HepG2 (cell line): ENCODE data around the gene SPINK4. TPM values are rescaled to one million over a fixed set of nuclear protein-coding genes. Genes with fewer than 3 reads are reported as not detected.

Source experiments
- ATM ChIP-seq: fragments of 450-650 bp; IDR thresholded peaks from 2 replicates; pipeline ENCODE4 v1.7.1; 2017; ENCODE audit warnings: mild to moderate bottlenecking, borderline replicate concordance
- CBX1 ChIP-seq: IDR thresholded peaks from one replicate; pipeline ENCODE4 v1.6.1; 2016; ENCODE audit warnings: antibody characterized with exemption, low read depth
- CCDC6 ChIP-seq: sonication (generic); formaldehyde crosslinking; IDR thresholded peaks from 2 replicates; pipeline ENCODE4 v1.8.1; 2022; ENCODE audit warnings: mild to moderate bottlenecking, missing genetic modification reagents, moderate library complexity
- CSRNP2 ChIP-seq: sonication (generic); formaldehyde crosslinking; conservative IDR thresholded peaks from 2 replicates; pipeline ENCODE4 v1.8.0; 2022; ENCODE audit warnings: low read depth, missing genetic modification reagents
- KDM4B ChIP-seq: sonication (generic); formaldehyde crosslinking; IDR thresholded peaks from 2 replicates; pipeline ENCODE4 v1.4.0; 2020; ENCODE audit warnings: missing genetic modification reagents
- MTF1 ChIP-seq: sonication (generic); formaldehyde crosslinking; IDR thresholded peaks from 2 replicates; pipeline ENCODE4 v1.5.0; 2020; ENCODE audit warnings: missing genetic modification reagents
- MYC ChIP-seq: sonication (generic); formaldehyde crosslinking; IDR thresholded peaks from 2 replicates; pipeline ENCODE4 v1.9.0; 2021; ENCODE audit warnings: missing genetic modification reagents, borderline replicate concordance
- NFRKB ChIP-seq: fragments of 450-650 bp; IDR thresholded peaks from 2 replicates; pipeline ENCODE4 v1.6.1; 2017
- NPAS2 ChIP-seq: sonication (generic); formaldehyde crosslinking; IDR thresholded peaks from 2 replicates; pipeline ENCODE4 v1.8.0; 2022; ENCODE audit warnings: mild to moderate bottlenecking, missing genetic modification reagents, borderline replicate concordance
- TEAD2 ChIP-seq: sonication (generic); formaldehyde crosslinking; IDR thresholded peaks from 2 replicates; pipeline ENCODE4 v1.9.0; 2021; ENCODE audit warnings: missing genetic modification reagents
- TP53 ChIP-seq: sonication (generic); formaldehyde crosslinking; conservative IDR thresholded peaks from 2 replicates; pipeline ENCODE4 v1.4.0; 2020; ENCODE audit warnings: missing genetic modification reagents
- ZBTB44 ChIP-seq: sonication (generic); formaldehyde crosslinking; IDR thresholded peaks from 2 replicates; pipeline ENCODE4 v1.4.0; 2020; ENCODE audit warnings: missing genetic modification reagents
- ZNF18 ChIP-seq: sonication (generic); formaldehyde crosslinking; IDR thresholded peaks from 2 replicates; pipeline ENCODE4 v1.8.0; 2022; ENCODE audit warnings: mild to moderate bottlenecking, missing genetic modification reagents; ENCODE audit not compliant: insufficient replicate concordance
- ZNF205 ChIP-seq: IDR thresholded peaks from 2 replicates; pipeline ENCODE4 v1.6.1; 2018; ENCODE audit warnings: missing biosample characterization, missing genetic modification reagents
- ZNF354B ChIP-seq: sonication (generic); formaldehyde crosslinking; IDR thresholded peaks from 2 replicates; pipeline ENCODE4 v1.8.0; 2022; ENCODE audit warnings: mild to moderate bottlenecking, missing genetic modification reagents
- ZNF451 ChIP-seq: sonication (generic); formaldehyde crosslinking; IDR thresholded peaks from 2 replicates; pipeline ENCODE4 v1.5.0; 2020; ENCODE audit warnings: mild to moderate bottlenecking, missing genetic modification reagents
- ZNF543 ChIP-seq: sonication (generic); formaldehyde crosslinking; IDR thresholded peaks from 2 replicates; pipeline ENCODE4 v1.4.0; 2020; ENCODE audit warnings: mild to moderate bottlenecking, missing genetic modification reagents
- ZNF646 ChIP-seq: sonication (generic); formaldehyde crosslinking; IDR thresholded peaks from 2 replicates; pipeline ENCODE4 v1.9.0; 2021; ENCODE audit warnings: mild to moderate bottlenecking, missing genetic modification reagents
- ZNF7 ChIP-seq: IDR thresholded peaks from 2 replicates; pipeline ENCODE4 v1.6.1; 2016; ENCODE audit warnings: missing biosample characterization, missing genetic modification reagents
- ZNF720 ChIP-seq: sonication (generic); formaldehyde crosslinking; IDR thresholded peaks from 2 replicates; pipeline ENCODE4 v1.4.0; 2020; ENCODE audit warnings: missing genetic modification reagents
- ZNF75D ChIP-seq: sonication (generic); formaldehyde crosslinking; IDR thresholded peaks from 2 replicates; pipeline ENCODE4 v1.8.1; 2023; ENCODE audit warnings: missing genetic modification reagents, mild to moderate bottlenecking, borderline replicate concordance
- ZNF790 ChIP-seq: sonication (generic); formaldehyde crosslinking; IDR thresholded peaks from 2 replicates; pipeline ENCODE4 v1.8.0; 2022; ENCODE audit warnings: missing genetic modification reagents, mild to moderate bottlenecking, borderline replicate concordance
- polyA plus RNA-seq, 8 experiments: library from polyadenylated mRNA; depleted of rRNA in 3 of 8; stranded (reverse) in 7 of 8; unstranded in 1 of 8; fragments of >200 nt; fragmentation: Illumina TruSeq in 4 of 8; extraction: Trizol in 4 of 8; gene quantifications; 2 replicates each; pipeline versions ENCODE4 v1.2.1 to v1.2.3, GENCODE V29; 2011 to 2016; ENCODE audit warnings: low read depth in 4 of 8, missing spikeins in 1 of 8, mixed read lengths in 1 of 8; ENCODE audit not compliant: insufficient read depth in 1 of 8
- total RNA-seq, 5 experiments: library from RNA; depleted of rRNA; stranded (reverse); fragments of >200 nt; fragmentation: Illumina TruSeq; extraction: Trizol; gene quantifications; 2 replicates each; pipeline ENCODE4 v1.2.3, GENCODE V29; 2016; ENCODE audit warnings: low read depth in 1 of 5

SPINK4 gene
- total and polyA plus RNA-seq, 2 of the 13 experiments (the other 11 are each of a cell fraction or from before 2014, with no cell fraction given): 0.53 to 3.4 TPM

- TF ChIP-seq ZNF646 (no peak), CSRNP2 (CRISPR knock-in tag) (no peak), CCDC6 (CRISPR knock-in tag) (no peak), ZNF18 (CRISPR knock-in tag) (no peak), ATM (no peak), ZNF451 (CRISPR knock-in tag) (no peak), ZNF354B (CRISPR knock-in tag) (no peak), KDM4B (CRISPR knock-in tag) (no peak), ZNF790 (no peak), TEAD2 (no peak), CBX1 (no peak), ZNF543 (CRISPR knock-in tag) (no peak), ZNF720 (CRISPR knock-in tag) (no peak), ZBTB44 (CRISPR knock-in tag) (no peak), ZNF7 (no peak), MYC (CRISPR knock-in tag) (no peak), NFRKB (no peak), NPAS2 (CRISPR knock-in tag) (no peak), ZNF205 (CRISPR knock-in tag) (no peak), ZNF75D (CRISPR knock-in tag) (no peak), TP53 (CRISPR knock-in tag) (no peak), MTF1 (CRISPR knock-in tag) (no peak)
These were observed 53.8 kb downstream of the SPINK4 start (continued) for GRCh38 chr9:33293782-33294181.
